Upper lobe of left lung (tissue), 4 donors: ENCODE measurements around the gene MTMR2.

ENCODE experiments used
- CTCF ChIP-seq, 6 experiments: fragments of 450-650 bp in 4 of 6; fragments of 200-600 bp in 2 of 6; sonication (generic) in 2 of 6; IDR thresholded peaks; one replicate each; pipeline ENCODE4 v1.5.1; 2016 to 2019; ENCODE audit warnings: antibody characterized with exemption in 6 of 6
- EP300 ChIP-seq, 4 donors: sonication (generic); formaldehyde crosslinking; IDR thresholded peaks; one replicate each; pipeline ENCODE4 v1.5.1; 2017; ENCODE audit warnings: antibody characterized with exemption in 4 of 4, control low read depth in 2 of 4
- POLR2A ChIP-seq, 4 donors: fragments of 450-650 bp; IDR thresholded peaks; one replicate each; pipeline ENCODE4 v1.5.1; 2016 to 2017; ENCODE audit warnings: antibody characterized with exemption in 4 of 4, mild to moderate bottlenecking in 2 of 4
- POLR2AphosphoS5 ChIP-seq, 2 donors: sonication (generic); formaldehyde crosslinking; IDR thresholded peaks; one replicate each; pipeline ENCODE4 v1.5.1; 2017; ENCODE audit warnings: antibody characterized with exemption in 2 of 2

- TF ChIP-seq CTCF (IDR thresholded peaks at IDR 0.05) (no peak), POLR2A (IDR thresholded peaks at IDR 0.05) (no peak), POLR2AphosphoS5 (IDR thresholded peaks at IDR 0.05) (no peak), EP300 (IDR thresholded peaks at IDR 0.05) (no peak)
Measured at GRCh38 chr11:95918720-95919119, 5.2 kb downstream of the MTMR2 start.
